CD14-positive monocyte (primary cell): ENCODE data around the gene KIF3A. TPM values are rescaled to one million over a fixed set of nuclear protein-coding genes. Genes with fewer than 3 reads are reported as not detected.
A peak's percentile ranks its signal among the peaks of the same experiment; 100 is the strongest.

Experiments used
- DNase-seq, 3 donors: peaks; one replicate each; pipeline ENCODE4 v3.0.0-alpha.2; 2011 to 2022
- H2AFZ ChIP-seq: 2 replicates; pipeline ENCODE4 v1.6.0; 2012; ENCODE audit warnings: mild to moderate bottlenecking, low read depth, low read length, inconsistent platforms; ENCODE audit not compliant: insufficient read depth, poor library complexity, severe bottlenecking
- H3K27ac ChIP-seq, 2 donors: 1 replicate in 1 of 2; 2 replicates in 1 of 2; pipeline ENCODE4 v1.5.1; 2012 to 2013; ENCODE audit warnings: low read length in 2 of 2, control low read depth in 1 of 2, inconsistent platforms in 1 of 2, low read depth in 1 of 2, mild to moderate bottlenecking in 1 of 2
- H3K27me3 ChIP-seq, 2 donors: one replicate each; pipeline versions ENCODE4 v1.6.0 to v1.6.1; 2011 to 2013; ENCODE audit warnings: low read length in 2 of 2; ENCODE audit not compliant: control insufficient read depth in 2 of 2, insufficient read depth in 2 of 2
- H3K36me3 ChIP-seq, 2 donors: replicated peaks in 1 of 2; 1 replicate in 1 of 2; 2 replicates in 1 of 2; pipeline versions ENCODE4 v1.5.1 to v1.6.1; 2012 to 2013; ENCODE audit warnings: low read length in 2 of 2, control low read depth in 1 of 2, inconsistent platforms in 1 of 2, mild to moderate bottlenecking in 1 of 2; ENCODE audit not compliant: insufficient read depth in 2 of 2, control insufficient read depth in 1 of 2
- H3K4me1 ChIP-seq, 2 donors: 1 replicate in 1 of 2; 2 replicates in 1 of 2; pipeline versions ENCODE4 v1.5.1 to v1.6.1; 2012 to 2013; ENCODE audit warnings: low read length in 2 of 2, control low read depth in 1 of 2, inconsistent platforms in 1 of 2, mild to moderate bottlenecking in 1 of 2, moderate library complexity in 1 of 2; ENCODE audit not compliant: insufficient read depth in 2 of 2, control insufficient read depth in 1 of 2
- H3K4me2 ChIP-seq: replicated peaks from 2 replicates; pipeline ENCODE3; 2012; ENCODE audit warnings: low read length, moderate library complexity, mild to moderate bottlenecking; ENCODE audit not compliant: poor library complexity, severe bottlenecking; ENCODE audit errors: extremely low read depth
- H3K4me3 ChIP-seq, 3 experiments: fragments of 200-600 bp in 1 of 3; sonication (generic) in 1 of 3; replicated peaks in 1 of 3; 1 replicate in 2 of 3; 2 replicates in 1 of 3; pipeline ENCODE4 v1.5.1; 2011 to 2013; ENCODE audit warnings: low read length in 3 of 3, mild to moderate bottlenecking in 3 of 3, control low read depth in 2 of 3, low read depth in 2 of 3, inconsistent platforms in 1 of 3, moderate library complexity in 1 of 3
- H3K79me2 ChIP-seq: 2 replicates; pipeline ENCODE4 v1.6.0; 2012; ENCODE audit warnings: mild to moderate bottlenecking, control low read depth, inconsistent platforms, low read length, moderate library complexity; ENCODE audit not compliant: insufficient read depth
- H3K9ac ChIP-seq: 2 replicates; pipeline ENCODE4 v1.6.0; 2017; ENCODE audit warnings: low read length, mild to moderate bottlenecking; ENCODE audit not compliant: insufficient read depth, poor library complexity, severe bottlenecking
- H3K9me3 ChIP-seq, 2 donors: replicated peaks in 1 of 2; 1 replicate in 1 of 2; 2 replicates in 1 of 2; pipeline versions ENCODE4 v1.5.1 to v1.6.1; 2012 to 2013; ENCODE audit warnings: low read length in 2 of 2, control low read depth in 1 of 2; ENCODE audit not compliant: control insufficient read depth in 1 of 2, insufficient read depth in 1 of 2
- H4K20me1 ChIP-seq: 2 replicates; pipeline ENCODE4 v1.6.0; 2012; ENCODE audit warnings: mild to moderate bottlenecking, low read length, control low read depth, moderate library complexity; ENCODE audit not compliant: insufficient read depth
- H3K27ac Mint-ChIP-seq, 7 donors: one replicate each; pipeline ENCODE4 v1.8.0; 2020; ENCODE audit warnings: mild to moderate bottlenecking in 7 of 7, mixed read lengths in 7 of 7, moderate library complexity in 6 of 7, inconsistent platforms in 2 of 7
- H3K27me3 Mint-ChIP-seq, 3 donors: one replicate each; pipeline ENCODE4 v1.8.0; 2021 to 2022; ENCODE audit warnings: low read depth in 3 of 3, mild to moderate bottlenecking in 3 of 3, mixed read lengths in 3 of 3, moderate library complexity in 3 of 3, inconsistent platforms in 1 of 3
- H3K36me3 Mint-ChIP-seq, 2 donors: one replicate each; pipeline ENCODE4 v1.8.0; 2020; ENCODE audit warnings: mixed read lengths in 2 of 2, inconsistent platforms in 1 of 2, mild to moderate bottlenecking in 1 of 2
- H3K4me1 Mint-ChIP-seq: one replicate; pipeline ENCODE4 v1.8.0; 2020; ENCODE audit warnings: mild to moderate bottlenecking, mixed read lengths
- H3K4me3 Mint-ChIP-seq, 2 donors: one replicate each; pipeline ENCODE4 v1.8.0; 2020; ENCODE audit warnings: mild to moderate bottlenecking in 2 of 2, mixed read lengths in 2 of 2, moderate library complexity in 1 of 2
- H3K9me3 Mint-ChIP-seq, 7 donors: one replicate each; pipeline ENCODE4 v1.8.0; 2020 to 2022; ENCODE audit warnings: mixed read lengths in 7 of 7, mild to moderate bottlenecking in 6 of 7, moderate library complexity in 6 of 7, inconsistent platforms in 2 of 7
- CTCF ChIP-seq: fragments of 200-600 bp; IDR thresholded peaks from one replicate; pipeline ENCODE4 v1.8.0; 2022; ENCODE audit warnings: antibody characterized with exemption, mild to moderate bottlenecking
- WGBS: methylation state at CpG from one replicate; pipeline ENCODE4 v1.1.5; 2013; ENCODE audit warnings: missing lambda C conversion rate; ENCODE audit not compliant: insufficient coverage; 5-methylcytosine and 5-hydroxymethylcytosine counted together
- intact Hi-C, 2 donors: fragments of 100-400 bp; cut with micrococcal nuclease; formaldehyde crosslinking; loops; one replicate each; pipeline versions ENCODE4 v1.15.0 to v1.15.1; 2023
- polyA plus RNA-seq, 3 donors: library from polyadenylated mRNA; depleted of rRNA in 1 of 3; unstranded in 2 of 3; stranded (reverse) in 1 of 3; fragments of 300-500 nt in 2 of 3; fragments of >200 nt in 1 of 3; fragmentation: Illumina TruSeq in 2 of 3; gene quantifications; 1 replicate in 2 of 3; 2 replicates in 1 of 3; pipeline ENCODE4 v1.2.3, GENCODE V29; 2012 to 2021

KIF3A gene
- polyA plus RNA-seq, 3 donors = 0.68 to 1.3 (median 1.2) TPM

- Mint-ChIP-seq H3K4me1 (peaks cover 6% of the 10 kb centered on the region), H3K4me3 (no peak overlapping the region), H3K36me3 (no peaks in the 10 kb centered on the region), H3K9me3 (no peaks in the 10 kb centered on the region), H3K27me3 (peaks cover 0 to 2% (median 1%) of the 10 kb centered on the region in 3 donors), H3K27ac (peak overlapping the region in 1 of 7 donors; percentile 13)
- no peak overlapping the region for H3K9ac ChIP-seq
- no peaks in the 10 kb centered on the region for H3K79me2 ChIP-seq
- no peaks in the 10 kb centered on the region for H3K4me1 ChIP-seq
- no peaks in the 10 kb centered on the region for H3K36me3 ChIP-seq
- TF ChIP-seq CTCF = no peak
- H3K9me3 ChIP-seq = no peaks in the 10 kb centered on the region
- intact Hi-C loops = loop anchor here in 1 of 2 donors (10.0 kb wide), 1 partner anchor 454 kb away; the partner anchor contains the start of gene PDLIM4
- H3K4me2 ChIP-seq = no peak overlapping the region
- no peaks in the 10 kb centered on the region for H4K20me1 ChIP-seq
- no peak overlapping the region for H3K27ac ChIP-seq
- H2AFZ ChIP-seq = no peak overlapping the region
- no peak overlapping the region for H3K4me3 ChIP-seq
- no peak for DNase-seq
- H3K27me3 ChIP-seq = no peaks in the 10 kb centered on the region
Observed at GRCh38 chr5:132708645-132709044, 28.7 kb downstream of the KIF3A start.

- H3K36me3 Mint-ChIP-seq = no peaks in the 10 kb centered on the region
- H3K9ac ChIP-seq = no peak overlapping the region
- no peaks in the 10 kb centered on the region for H3K36me3 ChIP-seq
- WGBS = no CpG with 5 or more reads among the region's 1 CpG
- H3K79me2 ChIP-seq = no peaks in the 10 kb centered on the region
- no peaks in the 10 kb centered on the region for H3K27me3 ChIP-seq
- no peaks in the 10 kb centered on the region for H3K9me3 ChIP-seq
- H3K4me3 Mint-ChIP-seq = no peak overlapping the region
- H3K9me3 Mint-ChIP-seq = no peaks in the 10 kb centered on the region
- H3K4me3 ChIP-seq = no peak overlapping the region
- peaks cover 6% of the 10 kb centered on the region for H3K4me1 Mint-ChIP-seq
- H4K20me1 ChIP-seq = no peaks in the 10 kb centered on the region
- no peak overlapping the region for H3K27ac Mint-ChIP-seq
- no peak overlapping the region for H3K4me2 ChIP-seq
- H3K27ac ChIP-seq = no peak overlapping the region
- DNase-seq = no peak
- H3K4me1 ChIP-seq = no peaks in the 10 kb centered on the region
- H2AFZ ChIP-seq = no peak overlapping the region
- H3K27me3 Mint-ChIP-seq = no peaks in the 10 kb centered on the region
- intact Hi-C loops = loop anchor here in 1 of 2 donors (10.0 kb wide), 1 partner anchor 450 kb away; the partner anchor contains the start of gene PDLIM4
- TF ChIP-seq CTCF = no peak
Observed at GRCh38 chr5:132704875-132705274, 32.5 kb downstream of the KIF3A start.
